Esophagus muscularis mucosa (tissue), 4 donors: Measurements from ENCODE around the gene WNK3. TPM values are rescaled to one million over a fixed set of nuclear protein-coding genes. Genes with fewer than 3 reads are reported as not detected.

Experiments used
- DNase-seq: peaks from one replicate; pipeline ENCODE4 v3.0.0-alpha.2; 2017; ENCODE audit errors: extremely low spot score
- H3K27ac ChIP-seq, 4 donors: fragments of 200-600 bp; sonication (generic); replicated peaks in 1 of 4; 1 replicate in 3 of 4; 2 replicates in 1 of 4; pipeline ENCODE4 v1.5.1; 2016 to 2019; ENCODE audit warnings: mild to moderate bottlenecking in 1 of 4
- H3K27me3 ChIP-seq, 4 donors: fragments of 200-600 bp; sonication (generic); one replicate each; pipeline versions ENCODE4 v1.5.1 to v1.6.0; 2016 to 2019
- H3K36me3 ChIP-seq, 4 donors: fragments of 200-600 bp; sonication (generic); one replicate each; pipeline ENCODE4 v1.5.1; 2016 to 2019
- H3K4me1 ChIP-seq, 4 donors: fragments of 200-600 bp; sonication (generic); one replicate each; pipeline ENCODE4 v1.5.1; 2016 to 2019
- H3K4me3 ChIP-seq, 4 donors: fragments of 200-600 bp; sonication (generic); 1 replicate in 2 of 4; 2 replicates in 2 of 4; pipeline ENCODE4 v1.5.1; 2016 to 2019; ENCODE audit warnings: mild to moderate bottlenecking in 4 of 4, moderate library complexity in 1 of 4
- H3K9me3 ChIP-seq, 4 donors: fragments of 200-600 bp; sonication (generic); 1 replicate in 3 of 4; 2 replicates in 1 of 4; pipeline ENCODE4 v1.5.1; 2016 to 2019
- CTCF ChIP-seq, 3 experiments: fragments of 200-600 bp in 2 of 3; fragments of 450-650 bp in 1 of 3; sonication (generic) in 2 of 3; IDR thresholded peaks; one replicate each; pipeline ENCODE4 v1.5.1; 2017 to 2019; ENCODE audit warnings: antibody characterized with exemption in 3 of 3, mild to moderate bottlenecking in 2 of 3, moderate library complexity in 1 of 3
- EP300 ChIP-seq: sonication (generic); formaldehyde crosslinking; IDR thresholded peaks from one replicate; pipeline ENCODE4 v1.6.1; 2017; ENCODE audit warnings: antibody characterized with exemption
- POLR2A ChIP-seq: fragments of 450-650 bp; IDR thresholded peaks from one replicate; pipeline ENCODE4 v1.6.1; 2017; ENCODE audit warnings: antibody characterized with exemption, moderate library complexity, mild to moderate bottlenecking, low read depth
- POLR2AphosphoS5 ChIP-seq, 2 donors: sonication (generic); formaldehyde crosslinking; IDR thresholded peaks; one replicate each; pipeline ENCODE4 v1.6.1; 2017; ENCODE audit warnings: antibody characterized with exemption in 2 of 2
- WGBS: methylation state at CpG from one replicate; pipeline ENCODE4 v1.1.5; 2018; 5-methylcytosine and 5-hydroxymethylcytosine counted together
- intact Hi-C: fragments of 100-400 bp; cut with DNase I; formaldehyde crosslinking; loops from one replicate; pipeline ENCODE4 v1.15.1; 2023
- total RNA-seq, 4 donors: library from RNA; depleted of rRNA; stranded (reverse); fragments of >200 nt; gene quantifications; one replicate each; pipeline versions ENCODE4 v1.1.0 to v1.2.1, GENCODE V29; 2016

WNK3 gene
- total RNA-seq, 4 donors from 2014 or later, result 1.6 to 2.0 (median 1.8) TPM

GRCh38 chrX:54194982-54195588 is 162.8 kb downstream of the WNK3 start:
- Histone ChIP-seq H3K4me3 (no peak overlapping the region), H3K27ac (no peak overlapping the region), H3K9me3 (no peaks in the 10 kb centered on the region), H3K36me3 (no peaks in the 10 kb centered on the region), H3K4me1 (no peaks in the 10 kb centered on the region), H3K27me3 (no peaks in the 10 kb centered on the region)
- no peak for TF ChIP-seq CTCF (IDR thresholded peaks at IDR 0.05)
- no peak for TF ChIP-seq POLR2A
- TF ChIP-seq EP300, result no peak
- TF ChIP-seq POLR2AphosphoS5 (IDR thresholded peaks at IDR 0.05), result no peak
- no peak for DNase-seq
- intact Hi-C loops, result no loop called here

- 73% methylated on average over 4 of the region's 4 CpGs for WGBS
- intact Hi-C loops, result no loop called here
- DNase-seq, result no peak
Observed at GRCh38 chrX:54193085-54193821, 164.6 kb downstream of the WNK3 start.

GRCh38 chrX:54184474-54184873 is 173.4 kb downstream of the WNK3 start:
- Histone ChIP-seq H3K27ac (no peak overlapping the region), H3K27me3 (no peaks in the 10 kb centered on the region), H3K9me3 (no peaks in the 10 kb centered on the region), H3K36me3 (no peaks in the 10 kb centered on the region), H3K4me1 (peaks cover 18 to 25% (median 21%) of the 10 kb centered on the region in 4 donors), H3K4me3 (no peak overlapping the region)
- DNase-seq, result no peak
- 64% methylated on average over 2 of the region's 2 CpGs for WGBS
- no peak for TF ChIP-seq CTCF (IDR thresholded peaks at IDR 0.05)
- no peak for TF ChIP-seq EP300
- TF ChIP-seq POLR2A, result no peak
- TF ChIP-seq POLR2AphosphoS5 (IDR thresholded peaks at IDR 0.05), result no peak
- intact Hi-C loops, result loop anchor here (10.0 kb wide), 1 partner anchor 140 kb away; the partner anchor contains the start of gene PHF8

More at GRCh38 chrX:54193085-54193821, 164.6 kb downstream of the WNK3 start:
- H3K27me3 ChIP-seq, result no peaks in the 10 kb centered on the region
- TF ChIP-seq POLR2AphosphoS5 (IDR thresholded peaks at IDR 0.05) (no peak), CTCF (IDR thresholded peaks at IDR 0.05) (no peak), EP300 (no peak), POLR2A (no peak)
- no peak overlapping the region for H3K27ac ChIP-seq
- H3K4me1 ChIP-seq, result no peaks in the 10 kb centered on the region
- H3K4me3 ChIP-seq, result no peak overlapping the region
- no peaks in the 10 kb centered on the region for H3K36me3 ChIP-seq
- no peaks in the 10 kb centered on the region for H3K9me3 ChIP-seq

- Histone ChIP-seq H3K36me3 (no peaks in the 10 kb centered on the region), H3K4me3 (peak within 1 kb of the TSS; percentile 72 to 88 (median 78)), H3K4me1 (peaks cover 20 to 36% (median 27%) of the 10 kb centered on the region in 4 donors), H3K27ac (peak within 1 kb of the TSS; percentile 81 to 97 (median 92)), H3K9me3 (no peaks in the 10 kb centered on the region), H3K27me3 (no peaks in the 10 kb centered on the region)
- intact Hi-C loops, result loop anchor here (10.0 kb wide), 1 partner anchor 138 kb away; the partner anchor contains the start of gene PHF8
- peak; percentile 92 for DNase-seq
- WGBS, result 34% methylated on average over 35 of the region's 70 CpGs
- TF ChIP-seq EP300 (no peak), CTCF (IDR thresholded peaks at IDR 0.05) (no peak), POLR2AphosphoS5 (IDR thresholded peaks at IDR 0.05) (peak in 1 of 2 donors; percentile 70)
Observed at GRCh38 chrX:54182864-54183613, 174.8 kb downstream of the WNK3 start, which contains the start of gene FAM120C. FAM120C (minus strand) TSS chrX:54183254; CDS start chrX:54183198, 56 bp downstream.
